Measurements from ENCODE around the gene MYH13. TPM values are rescaled to one million over a fixed set of nuclear protein-coding genes. Genes with fewer than 3 reads are reported as not detected.

Gene MYH13
- total and polyA plus RNA-seq, 10 of the 15 experiments (the other 5 are each of a cell fraction or from before 2014, with no cell fraction given), result 0.01 to 0.04 (median 0.03) TPM; not detected in 4

DNA sequence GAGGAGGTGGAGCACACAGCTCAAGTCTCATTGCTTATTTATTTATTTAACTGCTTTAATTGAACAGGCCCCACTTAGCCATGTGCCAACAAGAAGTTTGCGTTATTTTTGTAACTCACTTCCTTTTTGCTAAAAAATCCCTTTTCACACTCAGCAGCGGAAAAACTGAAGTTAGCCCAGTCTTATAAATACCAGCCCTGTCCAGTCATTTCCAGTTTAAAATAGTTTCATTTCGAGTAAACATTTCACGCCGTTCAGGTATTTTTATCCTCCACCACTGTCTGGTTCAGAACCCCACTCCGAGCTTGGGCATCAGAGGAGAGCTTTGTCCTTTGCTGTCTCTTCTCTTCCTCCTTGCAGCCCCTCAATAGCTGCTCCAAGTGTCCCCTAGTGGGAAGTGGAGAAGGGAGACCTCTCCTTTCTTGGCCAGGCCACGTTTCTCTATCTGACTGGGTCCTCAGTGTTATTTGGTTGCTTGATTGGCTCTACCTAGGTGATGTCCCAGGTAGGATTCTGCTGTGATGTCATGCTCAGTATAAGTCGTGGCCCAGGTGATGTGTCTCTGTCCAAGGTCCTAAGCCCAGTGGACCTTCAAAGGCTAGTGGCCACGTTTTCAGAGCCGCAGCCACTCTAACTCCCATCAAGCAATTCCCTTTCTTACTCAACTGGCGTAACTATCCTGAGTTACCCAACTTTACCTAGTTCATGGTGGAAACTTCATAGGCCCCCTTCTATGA, 121.4 kb downstream of the MYH13 start (continued):
- TF ChIP-seq, protein P1, sequence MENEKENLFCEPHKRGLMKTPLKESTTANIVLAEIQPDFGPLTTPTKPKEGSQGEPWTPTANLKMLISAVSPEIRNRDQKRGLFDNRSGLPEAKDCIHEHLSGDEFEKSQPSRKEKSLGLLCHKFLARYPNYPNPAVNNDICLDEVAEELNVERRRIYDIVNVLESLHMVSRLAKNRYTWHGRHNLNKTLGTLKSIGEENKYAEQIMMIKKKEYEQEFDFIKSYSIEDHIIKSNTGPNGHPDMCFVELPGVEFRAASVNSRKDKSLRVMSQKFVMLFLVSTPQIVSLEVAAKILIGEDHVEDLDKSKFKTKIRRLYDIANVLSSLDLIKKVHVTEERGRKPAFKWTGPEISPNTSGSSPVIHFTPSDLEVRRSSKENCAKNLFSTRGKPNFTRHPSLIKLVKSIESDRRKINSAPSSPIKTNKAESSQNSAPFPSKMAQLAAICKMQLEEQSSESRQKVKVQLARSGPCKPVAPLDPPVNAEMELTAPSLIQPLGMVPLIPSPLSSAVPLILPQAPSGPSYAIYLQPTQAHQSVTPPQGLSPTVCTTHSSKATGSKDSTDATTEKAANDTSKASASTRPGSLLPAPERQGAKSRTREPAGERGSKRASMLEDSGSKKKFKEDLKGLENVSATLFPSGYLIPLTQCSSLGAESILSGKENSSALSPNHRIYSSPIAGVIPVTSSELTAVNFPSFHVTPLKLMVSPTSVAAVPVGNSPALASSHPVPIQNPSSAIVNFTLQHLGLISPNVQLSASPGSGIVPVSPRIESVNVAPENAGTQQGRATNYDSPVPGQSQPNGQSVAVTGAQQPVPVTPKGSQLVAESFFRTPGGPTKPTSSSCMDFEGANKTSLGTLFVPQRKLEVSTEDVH (IDR thresholded peaks at IDR 0.05; ENCODE audit: low read depth, partially characterized antibody), result no peak
- TF ChIP-seq NR2C1 (IDR thresholded peaks at IDR 0.05) (no peak), SMARCA5 (IDR thresholded peaks at IDR 0.05) (no peak), BHLHE40 (IDR thresholded peaks at IDR 0.05; ENCODE audit: borderline replicate concordance in 1 of 2, low read depth in 2 of 2, low read length in 1 of 2) (peak; percentile 49 to 51; a peak in 3 of 4 replicates), BMI1 (IDR thresholded peaks at IDR 0.05; ENCODE audit: borderline replicate concordance) (peak; percentile 62; the same call in 1 of the 2 replicates), SUZ12 (IDR thresholded peaks at IDR 0.05; ENCODE audit: unreplicated experiment) (no peak), RUNX3 (IDR thresholded peaks at IDR 0.05; ENCODE audit: low read length) (peak; percentile 55), POLR2AphosphoS5 (IDR thresholded peaks at IDR 0.05; ENCODE audit: low read length) (no peak), IKZF1 (conservative IDR thresholded peaks at IDR 0.05) (peak; percentile 80), CHD4 (IDR thresholded peaks at IDR 0.05) (no peak), ATF7 (IDR thresholded peaks at IDR 0.05; ENCODE audit: low read depth) (peak; percentile 49; the same call in 1 of the 2 replicates), TBL1XR1 (IDR thresholded peaks at IDR 0.05; ENCODE audit: low read depth, low read length) (peak; percentile 67; the same call in 1 of the 2 replicates), IKZF2 (IDR thresholded peaks at IDR 0.05) (peak; percentile 48 to 73; a peak in 3 of 4 replicates), PML (IDR thresholded peaks at IDR 0.05; ENCODE audit: low read length) (no peak), MEF2B (IDR thresholded peaks at IDR 0.05; ENCODE audit: partially characterized antibody, poor library complexity, severe bottlenecking) (peak; percentile 85), EED (IDR thresholded peaks at IDR 0.05; ENCODE audit: low read depth) (0 out of 2 replicates have a peak, but pooled peaks have one; percentile 37), ASH2L (IDR thresholded peaks at IDR 0.05; ENCODE audit: borderline replicate concordance, low read depth) (peak; percentile 17; the same call in 1 of the 2 replicates), GABPA (IDR thresholded peaks at IDR 0.05; ENCODE audit: low read depth) (no peak), CREB1 (IDR thresholded peaks at IDR 0.05; ENCODE audit: low read depth) (peak; percentile 15; the same call in 1 of the 2 replicates), NFIC (IDR thresholded peaks at IDR 0.05; ENCODE audit: low read depth, low read length) (peak; percentile 78)
- TF ChIP-seq, protein P2, sequence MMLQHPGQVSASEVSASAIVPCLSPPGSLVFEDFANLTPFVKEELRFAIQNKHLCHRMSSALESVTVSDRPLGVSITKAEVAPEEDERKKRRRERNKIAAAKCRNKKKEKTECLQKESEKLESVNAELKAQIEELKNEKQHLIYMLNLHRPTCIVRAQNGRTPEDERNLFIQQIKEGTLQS (IDR thresholded peaks at IDR 0.05; ENCODE audit: borderline replicate concordance, extremely low read depth, low read depth, low read length), result no peak
- TF ChIP-seq, protein P3, sequence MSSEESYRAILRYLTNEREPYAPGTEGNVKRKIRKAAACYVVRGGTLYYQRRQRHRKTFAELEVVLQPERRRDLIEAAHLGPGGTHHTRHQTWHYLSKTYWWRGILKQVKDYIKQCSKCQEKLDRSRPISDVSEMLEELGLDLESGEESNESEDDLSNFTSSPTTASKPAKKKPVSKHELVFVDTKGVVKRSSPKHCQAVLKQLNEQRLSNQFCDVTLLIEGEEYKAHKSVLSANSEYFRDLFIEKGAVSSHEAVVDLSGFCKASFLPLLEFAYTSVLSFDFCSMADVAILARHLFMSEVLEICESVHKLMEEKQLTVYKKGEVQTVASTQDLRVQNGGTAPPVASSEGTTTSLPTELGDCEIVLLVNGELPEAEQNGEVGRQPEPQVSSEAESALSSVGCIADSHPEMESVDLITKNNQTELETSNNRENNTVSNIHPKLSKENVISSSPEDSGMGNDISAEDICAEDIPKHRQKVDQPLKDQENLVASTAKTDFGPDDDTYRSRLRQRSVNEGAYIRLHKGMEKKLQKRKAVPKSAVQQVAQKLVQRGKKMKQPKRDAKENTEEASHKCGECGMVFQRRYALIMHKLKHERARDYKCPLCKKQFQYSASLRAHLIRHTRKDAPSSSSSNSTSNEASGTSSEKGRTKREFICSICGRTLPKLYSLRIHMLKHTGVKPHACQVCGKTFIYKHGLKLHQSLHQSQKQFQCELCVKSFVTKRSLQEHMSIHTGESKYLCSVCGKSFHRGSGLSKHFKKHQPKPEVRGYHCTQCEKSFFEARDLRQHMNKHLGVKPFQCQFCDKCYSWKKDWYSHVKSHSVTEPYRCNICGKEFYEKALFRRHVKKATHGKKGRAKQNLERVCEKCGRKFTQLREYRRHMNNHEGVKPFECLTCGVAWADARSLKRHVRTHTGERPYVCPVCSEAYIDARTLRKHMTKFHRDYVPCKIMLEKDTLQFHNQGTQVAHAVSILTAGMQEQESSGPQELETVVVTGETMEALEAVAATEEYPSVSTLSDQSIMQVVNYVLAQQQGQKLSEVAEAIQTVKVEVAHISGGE (CRISPR knock-in tag; IDR thresholded peaks at IDR 0.05), result no peak
- TF ChIP-seq, protein P4, sequence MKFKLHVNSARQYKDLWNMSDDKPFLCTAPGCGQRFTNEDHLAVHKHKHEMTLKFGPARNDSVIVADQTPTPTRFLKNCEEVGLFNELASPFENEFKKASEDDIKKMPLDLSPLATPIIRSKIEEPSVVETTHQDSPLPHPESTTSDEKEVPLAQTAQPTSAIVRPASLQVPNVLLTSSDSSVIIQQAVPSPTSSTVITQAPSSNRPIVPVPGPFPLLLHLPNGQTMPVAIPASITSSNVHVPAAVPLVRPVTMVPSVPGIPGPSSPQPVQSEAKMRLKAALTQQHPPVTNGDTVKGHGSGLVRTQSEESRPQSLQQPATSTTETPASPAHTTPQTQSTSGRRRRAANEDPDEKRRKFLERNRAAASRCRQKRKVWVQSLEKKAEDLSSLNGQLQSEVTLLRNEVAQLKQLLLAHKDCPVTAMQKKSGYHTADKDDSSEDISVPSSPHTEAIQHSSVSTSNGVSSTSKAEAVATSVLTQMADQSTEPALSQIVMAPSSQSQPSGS (IDR thresholded peaks at IDR 0.05; ENCODE audit: low read length), result peak; percentile 42; the same call in 1 of the 2 replicates

Measured in GM12878 (cell line).